Testis (tissue), 2 donors: ENCODE measurements around the gene GPR35.

Experiments
- CTCF ChIP-seq, 3 experiments: fragments of 450-650 bp in 2 of 3; fragments of 200-600 bp in 1 of 3; sonication (generic) in 1 of 3; IDR thresholded peaks; one replicate each; pipeline ENCODE4 v1.5.1; 2016 to 2019; ENCODE audit warnings: antibody characterized with exemption in 3 of 3, mild to moderate bottlenecking in 2 of 3, moderate library complexity in 1 of 3
- POLR2A ChIP-seq: fragments of 450-650 bp; IDR thresholded peaks from one replicate; pipeline ENCODE4 v1.6.1; 2017; ENCODE audit warnings: antibody characterized with exemption, mild to moderate bottlenecking, moderate library complexity

- TF ChIP-seq CTCF (IDR thresholded peaks at IDR 0.05) (no peak), POLR2A (no peak)
Measured at GRCh38 chr2:240589375-240589774, 35.9 kb upstream of the GPR35 start.
